HepG2 (cell line): ENCODE data around the gene NDUFV1. TPM values are rescaled to one million over a fixed set of nuclear protein-coding genes. Genes with fewer than 3 reads are reported as not detected.

Experiments
- CCDC6 ChIP-seq: sonication (generic); formaldehyde crosslinking; IDR thresholded peaks from 2 replicates; pipeline ENCODE4 v1.8.1; 2022; ENCODE audit warnings: mild to moderate bottlenecking, missing genetic modification reagents, moderate library complexity
- CHD4 ChIP-seq: fragments of 200-600 bp; sonication (generic); IDR thresholded peaks from 2 replicates; pipeline ENCODE4 v1.7.0; 2017; ENCODE audit warnings: mild to moderate bottlenecking, low read length, borderline replicate concordance
- DRAP1 ChIP-seq: IDR thresholded peaks from 2 replicates; pipeline ENCODE4 v1.6.1; 2016; ENCODE audit warnings: missing genetic modification reagents, missing compliant biosample characterization
- EP300 ChIP-seq, 3 experiments: sonication (generic) in 1 of 3; formaldehyde crosslinking in 1 of 3; IDR thresholded peaks; 2 replicates each; pipeline versions ENCODE4 v1.5.1 to v1.6.1; 2011 to 2020; ENCODE audit warnings: low read depth in 2 of 3, low read length in 2 of 3, borderline replicate concordance in 1 of 3, improper control_type of control experiment in 1 of 3, mild to moderate bottlenecking in 1 of 3, missing genetic modification reagents in 1 of 3, moderate library complexity in 1 of 3
- FOXO1 ChIP-seq: sonication (generic); formaldehyde crosslinking; IDR thresholded peaks from 2 replicates; pipeline ENCODE4 v1.4.0; 2020; ENCODE audit warnings: missing genetic modification reagents
- HDAC2 ChIP-seq: sonication (generic); formaldehyde crosslinking; IDR thresholded peaks from 2 replicates; pipeline ENCODE4 v1.4.0; 2020; ENCODE audit warnings: missing genetic modification reagents
- HIVEP1 ChIP-seq: sonication (generic); formaldehyde crosslinking; IDR thresholded peaks from 2 replicates; pipeline ENCODE4 v1.4.0; 2020; ENCODE audit warnings: mild to moderate bottlenecking, missing genetic modification reagents
- IKZF5 ChIP-seq: IDR thresholded peaks from 2 replicates; pipeline ENCODE4 v1.6.1; 2018; ENCODE audit warnings: missing genetic modification reagents, mild to moderate bottlenecking, missing compliant biosample characterization
- KDM3A ChIP-seq: IDR thresholded peaks from 2 replicates; pipeline ENCODE4 v1.6.1; 2018; ENCODE audit warnings: low read depth, missing compliant biosample characterization
- KMT2A ChIP-seq: sonication (generic); formaldehyde crosslinking; IDR thresholded peaks from 2 replicates; pipeline ENCODE4 v1.4.0; 2020; ENCODE audit warnings: missing genetic modification reagents
- MYNN ChIP-seq: sonication (generic); formaldehyde crosslinking; IDR thresholded peaks from 2 replicates; pipeline ENCODE4 v1.4.0; 2020; ENCODE audit warnings: mild to moderate bottlenecking, low read depth, missing genetic modification reagents
- NFKB2 ChIP-seq: sonication (generic); formaldehyde crosslinking; IDR thresholded peaks from 2 replicates; pipeline ENCODE4 v1.4.0; 2020; ENCODE audit warnings: missing genetic modification reagents, borderline replicate concordance
- NFRKB ChIP-seq: fragments of 450-650 bp; IDR thresholded peaks from 2 replicates; pipeline ENCODE4 v1.6.1; 2017
- NR2F6 ChIP-seq, 2 experiments: IDR thresholded peaks; 2 replicates each; pipeline ENCODE4 v1.6.1; 2016; ENCODE audit warnings: antibody characterized with exemption in 1 of 2, mild to moderate bottlenecking in 1 of 2
- PTBP1 ChIP-seq: fragments of 200-400 bp; formaldehyde crosslinking; IDR thresholded peaks from 2 replicates; pipeline ENCODE4 v1.6.1; 2018; ENCODE audit warnings: low read length, low read depth; ENCODE audit not compliant: poor library complexity, severe bottlenecking
- RXRB ChIP-seq: IDR thresholded peaks from 2 replicates; pipeline ENCODE4 v1.6.1; 2016; ENCODE audit warnings: borderline replicate concordance, missing genetic modification reagents, missing compliant biosample characterization
- TCF12 ChIP-seq, 2 experiments: fragments of 450-650 bp in 1 of 2; sonication (generic) in 1 of 2; formaldehyde crosslinking in 1 of 2; IDR thresholded peaks; 2 replicates each; pipeline versions ENCODE4 v1.6.1 to v1.8.0; 2017 to 2022; ENCODE audit warnings: antibody characterized with exemption in 1 of 2, mild to moderate bottlenecking in 1 of 2, missing genetic modification reagents in 1 of 2, moderate library complexity in 1 of 2
- ZBTB20 ChIP-seq: sonication (generic); formaldehyde crosslinking; IDR thresholded peaks from 2 replicates; pipeline ENCODE4 v1.8.1; 2023; ENCODE audit warnings: missing genetic modification reagents, low read depth, mild to moderate bottlenecking, borderline replicate concordance
- ZNF280D ChIP-seq: sonication (generic); formaldehyde crosslinking; IDR thresholded peaks from 2 replicates; pipeline ENCODE4 v1.5.1; 2020; ENCODE audit warnings: mild to moderate bottlenecking, missing genetic modification reagents
- ZNF382 ChIP-seq: sonication (generic); formaldehyde crosslinking; IDR thresholded peaks from 2 replicates; pipeline ENCODE4 v1.5.0; 2020; ENCODE audit warnings: missing genetic modification reagents, mild to moderate bottlenecking, borderline replicate concordance
- ZNF460 ChIP-seq: sonication (generic); formaldehyde crosslinking; IDR thresholded peaks from 2 replicates; pipeline ENCODE4 v1.5.1; 2020; ENCODE audit warnings: missing genetic modification reagents, mild to moderate bottlenecking, borderline replicate concordance
- ZNF556 ChIP-seq: sonication (generic); formaldehyde crosslinking; IDR thresholded peaks from 2 replicates; pipeline ENCODE4 v1.4.0; 2020; ENCODE audit warnings: mild to moderate bottlenecking, missing genetic modification reagents, borderline replicate concordance
- ZNF773 ChIP-seq: sonication (generic); formaldehyde crosslinking; IDR thresholded peaks from 2 replicates; pipeline ENCODE4 v1.4.0; 2020; ENCODE audit warnings: missing genetic modification reagents, borderline replicate concordance
- polyA plus RNA-seq, 8 experiments: library from polyadenylated mRNA; depleted of rRNA in 3 of 8; stranded (reverse) in 7 of 8; unstranded in 1 of 8; fragments of >200 nt; fragmentation: Illumina TruSeq in 4 of 8; extraction: Trizol in 4 of 8; gene quantifications; 2 replicates each; pipeline versions ENCODE4 v1.2.1 to v1.2.3, GENCODE V29; 2011 to 2016; ENCODE audit warnings: low read depth in 4 of 8, missing spikeins in 1 of 8, mixed read lengths in 1 of 8; ENCODE audit not compliant: insufficient read depth in 1 of 8
- total RNA-seq, 5 experiments: library from RNA; depleted of rRNA; stranded (reverse); fragments of >200 nt; fragmentation: Illumina TruSeq; extraction: Trizol; gene quantifications; 2 replicates each; pipeline ENCODE4 v1.2.3, GENCODE V29; 2016; ENCODE audit warnings: low read depth in 1 of 5

Gene NDUFV1
- total and polyA plus RNA-seq, 2 of the 13 experiments (the other 11 are each of a cell fraction or from before 2014, with no cell fraction given): 88.9 to 137 TPM

- no peak for TF ChIP-seq PTBP1
- TF ChIP-seq ZNF460 (CRISPR knock-in tag): peak; percentile 31; the same call in 1 of the 2 replicates
- TF ChIP-seq NFRKB: no peak
- no peak for TF ChIP-seq ZNF382
- TF ChIP-seq ZNF280D (CRISPR knock-in tag): peak; percentile 60; the same call in 1 of the 2 replicates
- TF ChIP-seq RXRB (CRISPR knock-in tag): peak; percentile 69
- 0 out of 4 replicates have a peak, but pooled peaks of 1 of the 2 experiments have one; percentile 41 for TF ChIP-seq EP300 (IDR thresholded peaks at IDR 0.05; ENCODE audit: low read depth in 2 of 2, low read length in 2 of 2)
- 0 out of 2 replicates have a peak, but pooled peaks have one; percentile 36 for TF ChIP-seq EP300 (CRISPR knock-in tag; IDR thresholded peaks at IDR 0.05; ENCODE audit: borderline replicate concordance)
- peak; percentile 88; the same call in 1 of the 2 replicates for TF ChIP-seq MYNN (CRISPR knock-in tag)
- TF ChIP-seq ZBTB20 (CRISPR knock-in tag): peak; percentile 76; the same call in 1 of the 2 replicates
- TF ChIP-seq IKZF5 (CRISPR knock-in tag): peak; percentile 53; the same call in 1 of the 2 replicates
- peak; percentile 61; the same call in 1 of the 2 replicates for TF ChIP-seq FOXO1 (CRISPR knock-in tag)
- TF ChIP-seq NR2F6 (IDR thresholded peaks at IDR 0.05): peak; percentile 78; the same call in 1 of the 2 replicates
- TF ChIP-seq NR2F6 (CRISPR knock-in tag; IDR thresholded peaks at IDR 0.05): peak; percentile 83
- TF ChIP-seq ZNF556 (CRISPR knock-in tag): peak; percentile 87; the same call in 1 of the 2 replicates
- TF ChIP-seq HDAC2 (CRISPR knock-in tag): peak; percentile 63; the same call in 1 of the 2 replicates
- TF ChIP-seq KDM3A (CRISPR knock-in tag): peak; percentile 89; the same call in 1 of the 2 replicates
- TF ChIP-seq CCDC6 (CRISPR knock-in tag): peak; percentile 22; the same call in 1 of the 2 replicates
- no peak; the same call in 1 of the 2 replicates for TF ChIP-seq CHD4
- peak; percentile 82; the same call in 1 of the 2 replicates for TF ChIP-seq NFKB2 (CRISPR knock-in tag)
- TF ChIP-seq KMT2A: peak; percentile 63; the same call in 1 of the 2 replicates
- TF ChIP-seq ZNF773 (CRISPR knock-in tag): 0 out of 2 replicates have a peak, but pooled peaks have one; percentile 61
- TF ChIP-seq DRAP1 (CRISPR knock-in tag): peak; percentile 86
- TF ChIP-seq HIVEP1 (CRISPR knock-in tag): peak; percentile 50; the same call in 1 of the 2 replicates
- no peak for TF ChIP-seq TCF12 (IDR thresholded peaks at IDR 0.05)
- 0 out of 2 replicates have a peak, but pooled peaks have one; percentile 38 for TF ChIP-seq TCF12 (CRISPR knock-in tag; IDR thresholded peaks at IDR 0.05)
Measured at GRCh38 chr11:67630228-67630942, 23.6 kb downstream of the NDUFV1 start (continued).
